Nephron progenitor cell (in vitro differentiated cells): ENCODE data around the gene CHST14.

Experiments
- DNase-seq: peaks from one replicate; pipeline ENCODE4 v3.0.0; 2021
- H3K27ac Mint-ChIP-seq: 2 replicates; pipeline ENCODE4 v1.8.0; 2021; ENCODE audit warnings: mild to moderate bottlenecking, moderate library complexity, mixed read lengths
- H3K27me3 Mint-ChIP-seq: 2 replicates; pipeline ENCODE4 v1.8.0; 2021; ENCODE audit warnings: mild to moderate bottlenecking, low read depth, mixed read lengths; ENCODE audit not compliant: poor library complexity
- H3K36me3 Mint-ChIP-seq: 2 replicates; pipeline ENCODE4 v1.8.0; 2021; ENCODE audit warnings: low read depth, mixed read lengths
- H3K4me1 Mint-ChIP-seq: 2 replicates; pipeline ENCODE4 v1.8.0; 2021; ENCODE audit warnings: mixed read lengths
- H3K4me3 Mint-ChIP-seq: 2 replicates; pipeline ENCODE4 v1.8.0; 2021; ENCODE audit warnings: mild to moderate bottlenecking, moderate library complexity, mixed read lengths
- H3K9me3 Mint-ChIP-seq: 2 replicates; pipeline ENCODE4 v1.8.0; 2021; ENCODE audit warnings: mild to moderate bottlenecking, moderate library complexity, mixed read lengths
- CTCF ChIP-seq: fragments of 200-600 bp; sonication (generic); IDR thresholded peaks from 2 replicates; pipeline ENCODE4 v1.5.0; 2021; ENCODE audit warnings: antibody characterized with exemption

The CHST14 gene

GRCh38 chr15:40436116-40436891, 34.5 kb upstream of the CHST14 start:
- DNase-seq: peak; percentile 54
- peaks cover 52% of the 10 kb centered on the region for H3K4me1 Mint-ChIP-seq
- H3K4me3 Mint-ChIP-seq: peak overlapping the region; percentile 88
- TF ChIP-seq CTCF: no peak
- H3K27ac Mint-ChIP-seq: no peak overlapping the region
- H3K9me3 Mint-ChIP-seq: no peaks in the 10 kb centered on the region
- H3K36me3 Mint-ChIP-seq: no peaks in the 10 kb centered on the region
- peaks cover 50% of the 10 kb centered on the region for H3K27me3 Mint-ChIP-seq

- no peaks in the 10 kb centered on the region for H3K36me3 Mint-ChIP-seq
- no peak for TF ChIP-seq CTCF
- H3K4me1 Mint-ChIP-seq: peaks cover 52% of the 10 kb centered on the region
- peaks cover 50% of the 10 kb centered on the region for H3K27me3 Mint-ChIP-seq
- DNase-seq: no peak
- H3K27ac Mint-ChIP-seq: no peak overlapping the region
- no peaks in the 10 kb centered on the region for H3K9me3 Mint-ChIP-seq
- peak overlapping the region; percentile 88 for H3K4me3 Mint-ChIP-seq
These were observed 33.7 kb upstream of the CHST14 start for GRCh38 chr15:40436892-40437751.

GRCh38 chr15:40437752-40438687, 32.8 kb upstream of the CHST14 start:
- Mint-ChIP-seq H3K36me3 (no peaks in the 10 kb centered on the region), H3K27me3 (peaks cover 45% of the 10 kb centered on the region), H3K4me3 (peak overlapping the region; percentile 88), H3K4me1 (peaks cover 60% of the 10 kb centered on the region), H3K27ac (no peak overlapping the region), H3K9me3 (no peaks in the 10 kb centered on the region)
- no peak for TF ChIP-seq CTCF
- DNase-seq: no peak

- no peak for TF ChIP-seq CTCF
- no peak for DNase-seq
- H3K4me1 Mint-ChIP-seq: peaks cover 67% of the 10 kb centered on the region
- H3K27me3 Mint-ChIP-seq: peaks cover 39% of the 10 kb centered on the region
- no peaks in the 10 kb centered on the region for H3K36me3 Mint-ChIP-seq
- H3K4me3 Mint-ChIP-seq: peak overlapping the region; percentile 63
- no peak overlapping the region for H3K27ac Mint-ChIP-seq
- no peaks in the 10 kb centered on the region for H3K9me3 Mint-ChIP-seq
These were observed 32.1 kb upstream of the CHST14 start for GRCh38 chr15:40438712-40439111.

GRCh38 chr15:40439461-40439959, 31.3 kb upstream of the CHST14 start:
- H3K4me3 Mint-ChIP-seq: peak overlapping the region; percentile 86
- DNase-seq: peak; percentile 47
- H3K27me3 Mint-ChIP-seq: peaks cover 31% of the 10 kb centered on the region
- H3K36me3 Mint-ChIP-seq: no peaks in the 10 kb centered on the region
- H3K27ac Mint-ChIP-seq: peak overlapping the region; percentile 68
- H3K4me1 Mint-ChIP-seq: peaks cover 75% of the 10 kb centered on the region
- no peak for TF ChIP-seq CTCF
- no peaks in the 10 kb centered on the region for H3K9me3 Mint-ChIP-seq
